HL-60 (cell line): Measurements from ENCODE around the gene DIMT1.

ENCODE experiments used
- DNase-seq, 2 experiments: peaks; one replicate each; pipeline ENCODE4 v3.0.0-alpha.2; 2010 to 2020; ENCODE audit warnings: low read depth in 1 of 2, low spot score in 1 of 2
- H3K27ac ChIP-seq: fragments of 250-450 bp; sonication (Bioruptor Pico); replicated peaks from 2 replicates; pipeline ENCODE4 v1.5.1; 2020; ENCODE audit warnings: mild to moderate bottlenecking, moderate library complexity
- H3K27me3 ChIP-seq: fragments of 250-450 bp; sonication (Bioruptor Pico); 2 replicates; pipeline ENCODE4 v1.5.1; 2021; ENCODE audit warnings: mild to moderate bottlenecking, moderate library complexity; ENCODE audit not compliant: insufficient read depth, poor library complexity, severe bottlenecking
- H3K4me3 ChIP-seq: replicated peaks from 2 replicates; pipeline ENCODE4 v1.5.1; 2011; ENCODE audit warnings: mild to moderate bottlenecking, control low read depth, low read length; ENCODE audit not compliant: insufficient read depth
- CTCF ChIP-seq: IDR thresholded peaks from one replicate; pipeline ENCODE4 v1.5.1; 2011; ENCODE audit warnings: low read length, control low read depth, inconsistent platforms; ENCODE audit not compliant: insufficient read depth
- GABPA ChIP-seq: IDR thresholded peaks from 2 replicates; pipeline ENCODE4 v1.6.1; 2012; ENCODE audit warnings: low read depth
- POLR2AphosphoS5 ChIP-seq: IDR thresholded peaks from 2 replicates; pipeline ENCODE4 v1.6.1; 2012; ENCODE audit warnings: low read depth
- REST ChIP-seq: IDR thresholded peaks from 2 replicates; pipeline ENCODE4 v1.6.1; 2012; ENCODE audit warnings: low read depth; ENCODE audit not compliant: insufficient replicate concordance
- SPI1 ChIP-seq: IDR thresholded peaks from 2 replicates; pipeline ENCODE4 v1.6.1; 2012; ENCODE audit warnings: low read depth, mild to moderate bottlenecking, borderline replicate concordance

The DIMT1 gene

GRCh38 chr5:62340392-62340791, 63.3 kb downstream of the DIMT1 start:
- DNase-seq = no peak
- Histone ChIP-seq H3K27ac (no peak overlapping the region), H3K27me3 (no peaks in the 10 kb centered on the region), H3K4me3 (no peak overlapping the region)
- TF ChIP-seq SPI1 = no peak
- no peak for TF ChIP-seq CTCF
- no peak for TF ChIP-seq REST
- TF ChIP-seq GABPA = no peak
- no peak for TF ChIP-seq POLR2AphosphoS5
